HCT116 (cell line): Measurements from ENCODE around the gene BAHCC1. TPM values are rescaled to one million over a fixed set of nuclear protein-coding genes. Genes with fewer than 3 reads are reported as not detected.

ENCODE experiments used
- ATAC-seq: fragments of 200-7000 bp; cut with Tn5 transposase; 2 replicates; pipeline ENCODE4 v1.9.1; 2020; ENCODE audit warnings: mild to moderate bottlenecking, moderate library complexity
- BruUV-seq: library from RNA; stranded (reverse); fragments of 400-500 nt; replicated peaks from 2 replicates; lab custom pipeline; 2021; lab: Mats Ljungman, UMichigan
- CTCF ChIA-PET: fragments of 300-600 bp; sonication (Branson Sonifier 250); formaldehyde crosslinking; loops from one replicate; lab custom pipeline; 2021; ENCODE audit warnings: antibody characterized with exemption; lab: Charles Lee
- POLR2A ChIA-PET: fragments of 300-600, 350-600 bp; sonication (Branson Sonifier 250); formaldehyde crosslinking; loops from one replicate; lab custom pipeline; 2021; ENCODE audit warnings: antibody characterized with exemption; lab: Charles Lee
- RAD21 ChIA-PET, 2 experiments: fragments of 300-600 bp; sonication (Branson Sonifier 250); formaldehyde crosslinking; loops; one replicate each; lab custom pipeline; 2023; ENCODE audit warnings: low total read pairs in 2 of 2; ENCODE audit not compliant: uncharacterized antibody in 2 of 2, unreplicated experiment in 2 of 2, low non-redundant PET in 1 of 2; lab: Charles Lee
- DNase-seq: peaks from one replicate; pipeline ENCODE4 v3.0.0-alpha.2; 2010; ENCODE audit warnings: low read depth, low spot score
- H2AFZ ChIP-seq: fragments of 200-600 bp; shearing (Covaris generic), sonication (generic); 2 replicates; pipeline ENCODE4 v1.6.1; 2017; ENCODE audit warnings: low read depth, mixed run types, mixed read lengths, antibody characterized with exemption, low read length; ENCODE audit not compliant: poor library complexity, severe bottlenecking
- H3K27ac ChIP-seq: 2 replicates; pipeline ENCODE4 v1.5.1; 2012; ENCODE audit warnings: low read depth, low read length
- H3K27me3 ChIP-seq: fragments of 200-600 bp; sonication (generic); 2 replicates; pipeline ENCODE4 v1.6.1; 2016; ENCODE audit warnings: mixed run types, low read length, mixed read lengths; ENCODE audit not compliant: insufficient read depth
- H3K36me3 ChIP-seq, 2 experiments: fragments of 200-500 bp in 1 of 2; fragments of 200-600 bp in 1 of 2; sonication (Bioruptor generic) in 1 of 2; sonication (generic) in 1 of 2; 2 replicates each; pipeline versions ENCODE4 v1.5.1 to v1.6.1; 2014 to 2016; ENCODE audit warnings: low read length in 2 of 2, inconsistent platforms in 1 of 2, mixed read lengths in 1 of 2, mixed run types in 1 of 2; ENCODE audit not compliant: insufficient read depth in 2 of 2, control insufficient read depth in 1 of 2
- H3K4me1 ChIP-seq, 2 experiments: fragments of 200-600 bp in 1 of 2; sonication (generic) in 1 of 2; 2 replicates each; pipeline versions ENCODE4 v1.5.1 to v1.6.1; 2012 to 2017; ENCODE audit warnings: low read length in 2 of 2, inconsistent platforms in 1 of 2, mild to moderate bottlenecking in 1 of 2, mixed read lengths in 1 of 2, mixed run types in 1 of 2, moderate library complexity in 1 of 2; ENCODE audit not compliant: insufficient read depth in 2 of 2, control insufficient read depth in 1 of 2
- H3K4me2 ChIP-seq: fragments of 200-600 bp; sonication (generic); 2 replicates; pipeline ENCODE4 v1.6.1; 2017; ENCODE audit warnings: mixed run types, low read length, mixed read lengths
- H3K4me3 ChIP-seq, 2 experiments: fragments of 200-600 bp in 1 of 2; sonication (generic) in 1 of 2; replicated peaks in 1 of 2; 2 replicates each; pipeline ENCODE4 v1.5.1; 2011 to 2016; ENCODE audit warnings: low read length in 2 of 2, control low read depth in 1 of 2, low read depth in 1 of 2, mild to moderate bottlenecking in 1 of 2, mixed read lengths in 1 of 2, mixed run types in 1 of 2
- H3K79me2 ChIP-seq: fragments of 200-600 bp; sonication (generic); 2 replicates; pipeline ENCODE4 v1.6.1; 2017; ENCODE audit warnings: mild to moderate bottlenecking, mixed run types, low read length, moderate library complexity, mixed read lengths; ENCODE audit not compliant: insufficient read depth
- H3K9ac ChIP-seq: fragments of 200-600 bp; sonication (generic); 2 replicates; pipeline ENCODE4 v1.6.1; 2016; ENCODE audit warnings: low read length, mixed read lengths
- H3K9me2 ChIP-seq: fragments of 200-600 bp; sonication (generic), shearing (Covaris generic); 2 replicates; pipeline ENCODE4 v1.6.1; 2017; ENCODE audit warnings: mixed run types, mild to moderate bottlenecking, moderate library complexity; ENCODE audit not compliant: insufficient read depth
- H3K9me3 ChIP-seq, 2 experiments: fragments of 200-500 bp in 1 of 2; fragments of 200-600 bp in 1 of 2; sonication (Bioruptor generic) in 1 of 2; sonication (generic) in 1 of 2; 2 replicates each; pipeline ENCODE4 v1.6.1; 2014 to 2017; ENCODE audit warnings: low read length in 2 of 2, mixed read lengths in 2 of 2, inconsistent platforms in 1 of 2, low read depth in 1 of 2, mild to moderate bottlenecking in 1 of 2, mixed run types in 1 of 2, moderate library complexity in 1 of 2; ENCODE audit not compliant: control insufficient read depth in 1 of 2, insufficient read depth in 1 of 2
- H4K20me1 ChIP-seq: fragments of 200-600 bp; sonication (generic), shearing (Covaris generic); 2 replicates; pipeline ENCODE4 v1.6.1; 2017; ENCODE audit warnings: mixed run types, mild to moderate bottlenecking, moderate library complexity; ENCODE audit not compliant: insufficient read depth
- CEBPB ChIP-seq: IDR thresholded peaks from 2 replicates; pipeline ENCODE4 v1.6.1; 2012; ENCODE audit warnings: low read depth
- EGR1 ChIP-seq: IDR thresholded peaks from 2 replicates; pipeline ENCODE4 v1.6.1; 2012; ENCODE audit warnings: low read depth
- EZH2 ChIP-seq: fragments of 200-600 bp; sonication (generic); IDR thresholded peaks from 2 replicates; pipeline ENCODE4 v1.6.1; 2017; ENCODE audit warnings: antibody characterized with exemption, mixed run types
- EZH2phosphoT487 ChIP-seq: fragments of 200-600 bp; IDR thresholded peaks from 2 replicates; pipeline ENCODE4 v1.6.1; 2018; ENCODE audit warnings: antibody characterized with exemption, borderline replicate concordance
- POLR2AphosphoS5 ChIP-seq: IDR thresholded peaks from 2 replicates; pipeline ENCODE4 v1.6.1; 2011; ENCODE audit warnings: mild to moderate bottlenecking, low read depth, low read length, moderate library complexity
- SIN3A ChIP-seq: IDR thresholded peaks from 2 replicates; pipeline ENCODE4 v1.6.1; 2012; ENCODE audit warnings: low read depth
- SP1 ChIP-seq: IDR thresholded peaks from 2 replicates; pipeline ENCODE4 v1.6.1; 2012; ENCODE audit warnings: low read depth
- SRF ChIP-seq: IDR thresholded peaks from 2 replicates; pipeline ENCODE4 v1.6.1; 2012; ENCODE audit warnings: low read depth
- YY1 ChIP-seq: IDR thresholded peaks from 2 replicates; pipeline ENCODE4 v1.6.1; 2011; ENCODE audit warnings: low read length, low read depth, moderate library complexity, mild to moderate bottlenecking; ENCODE audit not compliant: insufficient replicate concordance; ENCODE audit errors: extremely low read depth
- ZFX ChIP-seq: fragments of 450-650 bp; IDR thresholded peaks from 2 replicates; pipeline ENCODE4 v1.6.1; 2017
- ZNF274 ChIP-seq: fragments of 200-500 bp; sonication (Bioruptor generic); IDR thresholded peaks from 2 replicates; pipeline ENCODE4 v1.6.1; 2014; ENCODE audit warnings: mild to moderate bottlenecking, low read depth, low read length, inconsistent platforms
- intact Hi-C: fragments of 100-400 bp; cut with micrococcal nuclease; formaldehyde crosslinking; loops from 2 replicates; pipeline ENCODE4 v1.10.0; 2022
- total RNA-seq: library from RNA; stranded (reverse); gene quantifications from one replicate; pipeline ENCODE4 v1.2.1, GENCODE V29; 2021; ENCODE audit not compliant: unreplicated experiment
- TF ChIP-seq, protein P1 (sequence below): IDR thresholded peaks from 2 replicates; pipeline ENCODE4 v1.6.1; 2011; ENCODE audit warnings: mild to moderate bottlenecking, low read length, moderate library complexity; ENCODE audit not compliant: insufficient replicate concordance; ENCODE audit errors: extremely low read depth
- TF ChIP-seq, protein P2 (sequence below): IDR thresholded peaks from 2 replicates; pipeline ENCODE4 v1.6.1; 2012; ENCODE audit warnings: low read depth
- TF ChIP-seq, protein P3 (sequence below): IDR thresholded peaks from 2 replicates; pipeline ENCODE4 v1.6.1; 2012
- TF ChIP-seq, protein P4 (sequence below): IDR thresholded peaks from 2 replicates; pipeline ENCODE4 v1.6.1; 2012

The BAHCC1 gene
- total RNA-seq, 1 experiment from 2014 or later, result 45.2 TPM

DNA sequence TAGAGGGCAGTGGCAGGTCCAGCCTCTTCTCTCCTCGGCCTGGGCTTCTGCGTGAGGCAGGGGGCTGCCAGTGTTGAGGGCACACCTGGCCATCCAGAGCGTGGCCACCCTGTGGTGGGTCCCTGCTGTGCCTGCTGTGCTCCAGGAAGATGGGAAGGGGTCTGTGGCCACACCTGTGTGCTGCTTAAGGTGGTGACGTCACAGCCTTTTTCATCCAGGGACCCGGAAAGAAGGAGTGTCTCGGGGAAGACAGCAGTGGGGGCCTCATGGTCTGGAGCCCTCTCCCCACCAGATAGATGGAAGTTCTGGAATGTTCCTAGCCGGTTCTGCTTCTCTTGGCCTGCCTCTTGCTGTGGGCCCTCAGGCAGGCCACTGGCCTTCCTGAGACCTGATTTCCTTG is 80.8 kb downstream of the BAHCC1 start:
- Histone ChIP-seq H3K27ac (no peak overlapping the region), H2AFZ (no peak overlapping the region), H3K4me1 (peaks cover 10 to 41% of the 10 kb centered on the region in 2 experiments), H3K36me3 (no peaks in the 10 kb centered on the region), H3K9ac (no peak overlapping the region), H3K4me2 (no peak overlapping the region), H3K4me3 (no peak overlapping the region), H3K9me2 (no peaks in the 10 kb centered on the region), H4K20me1 (no peaks in the 10 kb centered on the region), H3K79me2 (no peaks in the 10 kb centered on the region), H3K27me3 (no peaks in the 10 kb centered on the region), H3K9me3 (no peaks in the 10 kb centered on the region)
- no peak for DNase-seq
- ChIA-PET POLR2A (no interaction called here), CTCF (no interaction called here), RAD21 (no interaction called here)
- TF ChIP-seq ZNF274, result no peak
- TF ChIP-seq, protein P1, sequence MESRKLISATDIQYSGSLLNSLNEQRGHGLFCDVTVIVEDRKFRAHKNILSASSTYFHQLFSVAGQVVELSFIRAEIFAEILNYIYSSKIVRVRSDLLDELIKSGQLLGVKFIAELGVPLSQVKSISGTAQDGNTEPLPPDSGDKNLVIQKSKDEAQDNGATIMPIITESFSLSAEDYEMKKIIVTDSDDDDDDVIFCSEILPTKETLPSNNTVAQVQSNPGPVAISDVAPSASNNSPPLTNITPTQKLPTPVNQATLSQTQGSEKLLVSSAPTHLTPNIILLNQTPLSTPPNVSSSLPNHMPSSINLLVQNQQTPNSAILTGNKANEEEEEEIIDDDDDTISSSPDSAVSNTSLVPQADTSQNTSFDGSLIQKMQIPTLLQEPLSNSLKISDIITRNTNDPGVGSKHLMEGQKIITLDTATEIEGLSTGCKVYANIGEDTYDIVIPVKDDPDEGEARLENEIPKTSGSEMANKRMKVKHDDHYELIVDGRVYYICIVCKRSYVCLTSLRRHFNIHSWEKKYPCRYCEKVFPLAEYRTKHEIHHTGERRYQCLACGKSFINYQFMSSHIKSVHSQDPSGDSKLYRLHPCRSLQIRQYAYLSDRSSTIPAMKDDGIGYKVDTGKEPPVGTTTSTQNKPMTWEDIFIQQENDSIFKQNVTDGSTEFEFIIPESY, result no peak
- TF ChIP-seq, protein P2, sequence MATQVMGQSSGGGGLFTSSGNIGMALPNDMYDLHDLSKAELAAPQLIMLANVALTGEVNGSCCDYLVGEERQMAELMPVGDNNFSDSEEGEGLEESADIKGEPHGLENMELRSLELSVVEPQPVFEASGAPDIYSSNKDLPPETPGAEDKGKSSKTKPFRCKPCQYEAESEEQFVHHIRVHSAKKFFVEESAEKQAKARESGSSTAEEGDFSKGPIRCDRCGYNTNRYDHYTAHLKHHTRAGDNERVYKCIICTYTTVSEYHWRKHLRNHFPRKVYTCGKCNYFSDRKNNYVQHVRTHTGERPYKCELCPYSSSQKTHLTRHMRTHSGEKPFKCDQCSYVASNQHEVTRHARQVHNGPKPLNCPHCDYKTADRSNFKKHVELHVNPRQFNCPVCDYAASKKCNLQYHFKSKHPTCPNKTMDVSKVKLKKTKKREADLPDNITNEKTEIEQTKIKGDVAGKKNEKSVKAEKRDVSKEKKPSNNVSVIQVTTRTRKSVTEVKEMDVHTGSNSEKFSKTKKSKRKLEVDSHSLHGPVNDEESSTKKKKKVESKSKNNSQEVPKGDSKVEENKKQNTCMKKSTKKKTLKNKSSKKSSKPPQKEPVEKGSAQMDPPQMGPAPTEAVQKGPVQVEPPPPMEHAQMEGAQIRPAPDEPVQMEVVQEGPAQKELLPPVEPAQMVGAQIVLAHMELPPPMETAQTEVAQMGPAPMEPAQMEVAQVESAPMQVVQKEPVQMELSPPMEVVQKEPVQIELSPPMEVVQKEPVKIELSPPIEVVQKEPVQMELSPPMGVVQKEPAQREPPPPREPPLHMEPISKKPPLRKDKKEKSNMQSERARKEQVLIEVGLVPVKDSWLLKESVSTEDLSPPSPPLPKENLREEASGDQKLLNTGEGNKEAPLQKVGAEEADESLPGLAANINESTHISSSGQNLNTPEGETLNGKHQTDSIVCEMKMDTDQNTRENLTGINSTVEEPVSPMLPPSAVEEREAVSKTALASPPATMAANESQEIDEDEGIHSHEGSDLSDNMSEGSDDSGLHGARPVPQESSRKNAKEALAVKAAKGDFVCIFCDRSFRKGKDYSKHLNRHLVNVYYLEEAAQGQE, result no peak
- TF ChIP-seq POLR2AphosphoS5, result no peak
- no peak for TF ChIP-seq EZH2
- no peak for TF ChIP-seq YY1
- TF ChIP-seq SP1, result no peak
- TF ChIP-seq EZH2phosphoT487, result no peak
- no peak for TF ChIP-seq EGR1
- TF ChIP-seq CEBPB, result no peak
- TF ChIP-seq, protein P3, sequence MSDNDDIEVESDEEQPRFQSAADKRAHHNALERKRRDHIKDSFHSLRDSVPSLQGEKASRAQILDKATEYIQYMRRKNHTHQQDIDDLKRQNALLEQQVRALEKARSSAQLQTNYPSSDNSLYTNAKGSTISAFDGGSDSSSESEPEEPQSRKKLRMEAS, result no peak
- no peak for TF ChIP-seq ZFX
- TF ChIP-seq, protein P4, sequence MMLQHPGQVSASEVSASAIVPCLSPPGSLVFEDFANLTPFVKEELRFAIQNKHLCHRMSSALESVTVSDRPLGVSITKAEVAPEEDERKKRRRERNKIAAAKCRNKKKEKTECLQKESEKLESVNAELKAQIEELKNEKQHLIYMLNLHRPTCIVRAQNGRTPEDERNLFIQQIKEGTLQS, result no peak
- TF ChIP-seq SIN3A, result no peak
- no peak for TF ChIP-seq SRF
- ATAC-seq, result no peak
- no TSS peak for BruUV-seq
- intact Hi-C loops, result no loop called here
